ENCODE data around the gene NRROS.

Gene NRROS

DNA sequence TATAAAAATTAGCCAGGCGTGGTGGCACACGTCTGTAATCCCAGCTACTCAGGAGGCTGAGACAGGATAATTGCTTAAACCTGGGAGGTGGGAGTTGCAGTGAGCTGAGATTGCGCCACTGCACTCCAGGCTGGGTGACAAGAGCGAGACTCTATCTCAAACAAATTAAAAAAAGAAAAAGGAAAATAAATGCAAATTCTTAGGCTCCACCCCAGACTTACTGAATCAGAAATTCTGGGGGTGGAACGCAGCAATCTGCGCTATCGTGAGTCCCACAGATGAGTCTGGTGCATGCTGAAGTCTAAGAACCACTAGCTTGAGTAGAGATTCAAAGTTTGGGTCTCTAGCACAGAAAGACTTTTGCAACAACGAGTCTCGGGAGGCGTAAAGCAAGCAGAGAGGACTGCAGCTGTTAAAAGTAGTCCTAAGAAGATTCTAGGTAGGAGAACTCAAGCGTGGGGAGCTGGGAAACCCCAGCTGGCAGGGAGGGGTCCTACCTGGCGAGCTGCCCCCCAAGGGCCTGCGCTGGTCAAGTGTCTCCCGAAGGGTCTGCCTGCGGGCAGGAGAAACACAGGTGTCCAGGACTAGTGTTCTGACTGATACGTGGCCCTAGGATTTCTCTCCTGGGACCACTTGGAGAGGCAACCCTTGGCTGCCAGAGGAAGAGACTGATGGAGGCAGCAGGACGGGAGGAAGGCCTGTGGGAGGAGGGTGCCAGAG is 50.6 kb downstream of the NRROS start:
- DNase-seq: no peak

DNA sequence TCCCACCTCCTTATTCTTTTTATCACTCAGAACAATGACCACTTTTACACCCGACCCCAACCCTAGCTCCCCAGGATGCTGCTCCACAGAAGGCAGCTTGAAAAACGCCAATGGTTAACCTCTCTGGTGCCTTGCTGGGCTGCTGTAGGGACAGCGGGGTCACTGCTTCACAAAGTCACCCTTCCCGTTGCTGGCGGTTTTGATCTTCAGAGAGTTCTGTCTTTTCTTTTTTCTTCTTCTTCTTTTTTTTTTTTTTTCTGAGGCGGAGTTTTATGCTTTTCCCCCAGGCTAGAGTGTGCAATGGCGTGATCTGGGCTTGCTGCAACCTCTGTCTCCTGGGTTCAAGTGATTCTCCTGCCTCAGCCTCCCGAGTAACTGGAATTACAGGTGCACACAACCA is 51.9 kb downstream of the NRROS start:
- no peak for DNase-seq

DNA sequence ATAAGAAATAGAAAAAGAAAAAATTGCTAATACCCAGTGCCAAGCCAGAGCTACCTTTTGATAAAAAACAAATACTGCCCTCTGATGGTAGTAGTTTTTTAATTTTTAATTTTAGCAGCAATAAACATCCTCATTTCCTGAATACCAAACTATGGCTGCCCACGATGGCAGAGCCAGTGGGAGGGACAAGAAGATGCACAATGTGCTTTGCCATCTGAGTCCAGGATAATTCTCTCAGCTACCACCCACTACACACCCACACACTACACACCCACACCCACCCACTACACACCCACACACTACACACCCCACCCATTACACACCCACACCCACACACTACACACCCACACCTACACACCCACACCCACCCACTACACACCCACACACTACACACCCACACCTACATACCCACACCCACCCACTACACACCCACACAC is 54.7 kb downstream of the NRROS start:
- no peak for DNase-seq

DNA sequence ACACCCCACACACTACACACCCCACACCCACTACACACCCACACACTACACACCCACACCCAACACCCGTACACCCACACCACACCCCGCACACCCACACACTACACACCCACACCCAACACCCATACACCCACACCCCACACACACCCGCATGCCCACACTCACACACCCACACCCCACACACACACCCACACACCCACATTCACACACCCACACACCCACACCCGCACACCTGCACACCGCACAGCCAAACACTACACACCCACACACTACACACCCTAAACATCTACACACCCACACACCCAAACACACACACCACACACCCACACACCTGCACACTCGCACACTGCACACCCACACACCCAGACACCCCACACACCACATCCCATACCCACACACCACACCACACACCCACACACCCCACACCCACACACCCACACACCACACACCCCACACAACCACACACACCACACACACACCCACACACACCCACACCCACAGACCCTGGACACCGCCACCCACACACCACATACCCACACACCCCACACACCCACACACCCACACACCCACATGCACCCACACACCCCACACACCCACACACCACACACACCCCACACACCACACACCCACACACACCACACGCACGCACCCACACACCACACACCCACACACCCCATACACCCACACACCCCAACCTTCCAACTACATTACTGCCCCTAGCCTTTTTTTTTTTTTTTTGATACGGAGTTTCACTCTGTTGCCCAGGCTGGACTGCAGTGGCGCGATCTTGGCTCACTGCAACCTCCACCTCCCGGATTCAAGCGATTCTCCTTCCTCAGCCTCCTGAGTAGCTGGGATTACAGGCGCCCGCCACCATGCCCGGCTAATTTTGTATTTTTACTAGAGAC is 55.7 kb downstream of the NRROS start:
- no peak for DNase-seq

DNA sequence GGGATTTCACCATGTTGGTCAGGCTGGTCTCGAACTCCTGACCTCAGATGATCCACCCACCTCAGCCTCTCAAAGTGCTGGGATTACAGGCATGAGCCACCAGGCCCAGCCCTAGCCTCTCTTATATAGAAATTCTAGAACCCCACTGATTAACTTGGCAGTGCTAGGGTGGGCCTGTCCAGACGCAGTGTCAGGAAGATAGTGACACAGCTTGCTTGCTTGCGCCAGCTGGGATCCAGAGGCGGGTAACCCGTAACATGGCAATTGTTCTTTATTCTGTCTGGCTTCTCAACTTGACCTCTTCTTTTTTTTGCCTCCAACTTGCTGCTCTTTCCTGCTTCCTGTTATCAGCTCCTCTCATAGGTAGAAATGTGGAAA is 56.3 kb downstream of the NRROS start:
- no peak for DNase-seq

DNA sequence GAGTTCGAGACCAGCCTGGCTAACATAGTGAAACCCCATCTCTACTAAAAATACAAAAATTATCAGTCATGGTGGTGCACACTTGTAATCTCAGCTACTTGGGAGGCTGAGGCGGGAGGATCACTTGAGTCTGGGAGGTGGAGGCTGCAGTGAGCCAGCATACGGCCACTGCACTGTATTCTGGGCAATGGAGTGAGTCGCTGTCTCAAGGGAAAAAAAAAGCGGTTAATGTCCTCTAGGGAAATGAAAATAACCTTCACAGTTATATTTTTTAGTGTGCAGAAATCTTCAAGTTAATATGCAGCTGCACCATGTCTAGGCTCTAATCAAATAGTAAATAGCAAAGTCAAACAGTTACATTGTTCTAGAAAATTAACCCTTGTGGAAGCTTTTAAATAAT is 57.8 kb downstream of the NRROS start:
- no peak for DNase-seq

DNA sequence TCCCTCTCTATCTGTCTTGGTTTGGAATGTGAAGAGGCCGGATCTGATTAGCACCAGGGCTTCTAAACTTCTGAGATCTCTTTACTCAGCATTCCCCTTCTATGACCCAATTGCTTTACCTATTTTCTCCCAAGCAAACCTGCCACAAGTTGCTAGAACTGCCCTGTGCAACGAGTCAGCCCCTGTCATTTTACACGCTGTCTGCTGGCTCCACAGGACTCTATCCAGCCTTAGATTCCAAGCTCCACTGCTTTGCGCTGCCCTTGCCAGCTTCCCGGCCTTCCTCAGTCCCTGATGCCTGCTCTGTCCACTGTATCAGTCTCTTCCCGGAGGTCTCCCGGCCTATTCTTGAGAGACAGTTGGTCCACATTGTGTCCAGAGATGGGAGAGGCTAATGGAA is 60.3 kb downstream of the NRROS start:
- DNase-seq: no peak

DNA sequence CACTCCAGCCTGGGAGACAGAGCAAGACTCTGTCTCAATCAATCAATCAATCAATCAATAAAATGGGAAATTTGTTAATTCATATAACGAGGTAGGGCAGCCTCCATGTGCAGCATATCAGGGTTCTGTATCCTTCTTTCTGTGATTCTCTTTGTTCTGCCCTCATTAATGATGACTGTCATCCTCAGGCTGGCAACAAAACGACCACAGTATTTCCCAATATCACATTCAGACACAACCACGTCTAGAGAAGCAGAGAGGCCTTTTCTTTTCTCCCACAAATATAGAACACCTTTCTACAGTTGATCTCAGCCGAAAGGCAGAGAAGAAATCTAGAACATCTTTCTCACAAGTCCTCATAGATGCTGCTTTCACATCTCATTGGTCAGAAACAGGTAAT is 61.3 kb downstream of the NRROS start:
- DNase-seq: no peak

DNA sequence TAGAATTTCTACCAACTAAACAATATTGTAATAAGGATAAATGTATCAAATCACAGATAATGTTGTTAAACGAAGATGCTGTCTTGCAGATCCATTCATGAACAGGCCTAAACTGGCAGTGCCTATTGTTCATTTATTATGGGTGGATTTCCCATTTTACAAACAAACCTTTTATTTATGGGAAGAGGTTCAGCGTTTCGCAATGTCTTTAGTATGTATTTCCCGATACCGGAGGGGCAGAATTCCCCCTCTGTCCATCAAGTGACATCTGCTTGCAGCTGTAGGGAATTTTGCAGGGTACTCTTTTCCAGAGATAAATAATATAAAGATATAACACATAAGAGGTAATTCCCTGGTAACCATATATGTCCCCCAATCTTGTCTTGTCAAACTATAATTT is 66.8 kb downstream of the NRROS start:
- DNase-seq: no peak

DNA sequence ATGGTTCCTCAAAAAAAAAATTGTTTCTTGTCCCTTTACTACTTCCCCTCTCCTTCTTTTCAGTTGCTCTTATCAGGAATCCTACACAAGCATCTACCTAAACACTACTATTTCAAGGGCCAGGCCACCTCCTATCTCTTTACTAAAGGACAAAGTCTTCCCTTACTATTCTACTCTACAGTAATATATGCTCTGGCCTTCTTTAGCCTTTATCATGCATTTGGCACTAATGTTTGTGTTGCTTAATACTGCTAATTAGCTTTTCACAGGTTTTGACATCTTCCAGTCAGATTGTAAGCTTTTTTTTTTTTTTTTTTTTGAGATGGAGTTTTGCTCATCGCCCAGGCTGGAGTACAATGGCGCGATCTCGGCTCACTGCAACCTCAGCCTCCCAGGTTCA is 67.2 kb downstream of the NRROS start:
- no peak for DNase-seq

DNA sequence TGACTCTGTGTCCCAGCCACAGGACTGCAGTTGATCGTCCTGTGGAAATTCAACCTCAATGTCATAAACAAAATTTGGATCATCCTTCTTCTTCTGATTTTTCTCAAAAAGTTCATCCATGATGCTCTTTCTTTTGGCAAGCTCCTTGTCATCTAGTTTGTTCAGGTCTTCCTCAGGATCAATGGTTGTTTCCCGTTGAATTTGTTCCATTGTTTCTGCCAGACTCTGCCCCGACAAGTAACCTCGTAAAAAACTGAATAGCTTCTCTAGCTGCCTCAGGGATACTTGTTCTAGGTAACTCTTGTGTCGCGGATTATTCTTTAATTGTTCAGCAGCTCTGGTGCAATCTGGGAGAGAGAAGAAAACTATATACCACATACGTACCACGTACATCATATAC is 68.1 kb downstream of the NRROS start:
- DNase-seq: no peak

DNA sequence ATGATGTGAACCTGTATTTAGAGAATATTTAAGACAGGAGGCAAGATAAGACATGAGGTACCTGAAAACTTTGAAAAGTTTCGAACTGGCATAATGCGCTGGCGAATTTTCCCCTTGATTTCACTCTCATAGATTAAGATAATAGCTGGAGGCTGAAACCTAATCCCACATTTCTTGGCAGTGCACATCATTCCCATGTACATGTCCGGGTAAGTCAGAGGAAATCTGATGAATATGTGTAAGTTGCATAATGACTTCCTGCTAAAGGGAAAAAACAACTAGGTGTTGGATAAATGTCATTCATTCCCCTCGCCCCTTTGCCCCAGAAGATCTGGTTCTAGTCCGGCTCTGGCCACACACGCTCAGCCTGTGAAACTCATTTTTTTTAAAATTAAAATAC is 69.0 kb downstream of the NRROS start:
- DNase-seq: no peak

Data from stimulated activated naive CD4-positive, alpha-beta T cell treated with Interleukin-2 at 50 U/mL for 16 hours (primary cell).